Measurements from ENCODE around the gene ZBTB47.

- TF ChIP-seq CTCF (IDR thresholded peaks at IDR 0.05; ENCODE audit: borderline replicate concordance, extremely low read depth, low read length, poor library complexity, severe bottlenecking) (no peak), EZH2 (IDR thresholded peaks at IDR 0.05; ENCODE audit: borderline replicate concordance, low read depth, low read length, severe bottlenecking) (no peak)
Measured at GRCh38 chr3:42610976-42611375, 42.5 kb upstream of the ZBTB47 start.

Measured in DND-41 (cell line).